ENCODE measurements around the gene APCDD1L.

APCDD1L gene

GRCh38 chr20:58492795-58493524 lies 22.2 kb downstream of the APCDD1L start:
- no peak for DNase-seq (ENCODE audit: low read depth in 2 of 3, low spot score in 1 of 3)

DNA sequence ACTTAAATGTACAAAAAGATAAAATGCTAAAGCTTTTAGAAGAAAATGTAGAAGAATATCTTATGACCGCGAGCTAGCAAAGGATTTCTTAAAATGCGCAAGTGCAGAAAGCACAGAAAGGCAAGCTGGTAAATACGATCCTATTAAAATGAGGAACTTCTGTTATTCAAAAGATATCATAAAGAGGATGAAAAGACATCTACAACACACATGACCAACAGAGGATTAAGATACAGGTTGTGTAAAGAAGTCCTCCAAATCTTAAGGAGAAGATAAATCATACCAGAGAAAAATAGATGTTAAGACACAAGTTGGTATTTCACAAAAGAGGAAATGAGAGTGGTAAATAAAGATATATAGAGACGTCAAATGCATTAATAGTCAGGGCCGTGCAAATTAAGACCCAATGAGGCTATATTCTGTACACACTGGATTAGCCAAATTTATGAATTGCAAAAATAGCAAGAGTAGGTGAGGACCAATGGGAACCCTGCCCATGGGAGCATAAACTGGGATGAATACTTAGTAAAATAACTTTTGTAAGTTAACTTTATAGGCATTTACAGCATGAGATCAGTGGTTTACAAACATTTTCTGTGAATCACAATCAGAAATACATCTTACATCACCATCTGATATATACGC lies 23.0 kb downstream of the APCDD1L start:
- DNase-seq (ENCODE audit: low read depth in 2 of 3, low spot score in 1 of 3) = no peak

- DNase-seq (ENCODE audit: low read depth in 2 of 3, low spot score in 1 of 3) = no peak
These were observed 29.0 kb downstream of the APCDD1L start for GRCh38 chr20:58486207-58486606.

- no peak for DNase-seq (ENCODE audit: low read depth in 2 of 3, low spot score in 1 of 3)
These were observed 29.8 kb downstream of the APCDD1L start for GRCh38 chr20:58485393-58485792.

- no peak for DNase-seq (ENCODE audit: low read depth in 2 of 3, low spot score in 1 of 3)
These were observed 31.7 kb downstream of the APCDD1L start for GRCh38 chr20:58483470-58483869.

- no peak for DNase-seq (ENCODE audit: low read depth in 2 of 3, low spot score in 1 of 3)
These were observed 32.1 kb downstream of the APCDD1L start for GRCh38 chr20:58483051-58483450.

GRCh38 chr20:58482416-58482815 lies 32.8 kb downstream of the APCDD1L start:
- DNase-seq (ENCODE audit: low read depth in 2 of 3, low spot score in 1 of 3) = no peak

GRCh38 chr20:58481481-58482021 lies 33.6 kb downstream of the APCDD1L start:
- peak; percentile 25 to 70 (median 56) for DNase-seq (ENCODE audit: low read depth in 2 of 3, low spot score in 1 of 3)

GRCh38 chr20:58480551-58481336 lies 34.5 kb downstream of the APCDD1L start:
- no peak for DNase-seq (ENCODE audit: low read depth in 2 of 3, low spot score in 1 of 3)

DNA sequence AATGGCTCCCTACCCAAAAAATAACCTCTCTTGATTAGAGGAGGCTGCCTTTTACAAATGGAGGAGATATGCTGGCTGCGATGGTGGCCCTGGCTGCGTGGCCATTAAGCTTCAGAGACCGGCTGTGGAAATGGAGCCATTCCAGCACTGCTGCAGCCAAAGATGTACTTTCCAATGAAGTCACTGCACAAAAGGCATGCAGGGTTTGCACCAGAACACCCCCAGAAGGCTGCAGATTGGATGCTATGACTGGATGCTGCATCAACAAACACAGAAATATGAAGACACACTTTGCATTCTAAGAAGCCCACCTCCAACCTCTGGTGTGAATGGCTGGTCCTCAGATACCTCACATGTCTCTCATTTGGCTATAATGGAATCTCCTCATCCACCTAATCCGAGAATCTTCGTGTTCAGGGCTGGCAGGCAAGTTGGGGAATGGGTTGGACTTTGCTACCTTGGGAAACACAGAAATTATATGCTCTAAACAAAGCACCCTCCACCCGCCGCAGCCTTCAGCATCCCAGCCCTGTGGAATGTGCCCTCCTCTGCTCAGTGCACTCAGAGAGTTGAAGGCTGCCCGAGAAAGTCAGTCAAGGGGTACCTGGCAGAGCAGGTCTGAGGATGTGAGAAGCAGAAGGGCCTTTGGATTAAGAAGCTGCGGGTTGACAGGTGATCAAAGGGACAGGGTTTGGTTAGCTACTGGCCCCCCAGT lies 35.3 kb downstream of the APCDD1L start:
- no peak for DNase-seq (ENCODE audit: low read depth in 2 of 3, low spot score in 1 of 3)

DNA sequence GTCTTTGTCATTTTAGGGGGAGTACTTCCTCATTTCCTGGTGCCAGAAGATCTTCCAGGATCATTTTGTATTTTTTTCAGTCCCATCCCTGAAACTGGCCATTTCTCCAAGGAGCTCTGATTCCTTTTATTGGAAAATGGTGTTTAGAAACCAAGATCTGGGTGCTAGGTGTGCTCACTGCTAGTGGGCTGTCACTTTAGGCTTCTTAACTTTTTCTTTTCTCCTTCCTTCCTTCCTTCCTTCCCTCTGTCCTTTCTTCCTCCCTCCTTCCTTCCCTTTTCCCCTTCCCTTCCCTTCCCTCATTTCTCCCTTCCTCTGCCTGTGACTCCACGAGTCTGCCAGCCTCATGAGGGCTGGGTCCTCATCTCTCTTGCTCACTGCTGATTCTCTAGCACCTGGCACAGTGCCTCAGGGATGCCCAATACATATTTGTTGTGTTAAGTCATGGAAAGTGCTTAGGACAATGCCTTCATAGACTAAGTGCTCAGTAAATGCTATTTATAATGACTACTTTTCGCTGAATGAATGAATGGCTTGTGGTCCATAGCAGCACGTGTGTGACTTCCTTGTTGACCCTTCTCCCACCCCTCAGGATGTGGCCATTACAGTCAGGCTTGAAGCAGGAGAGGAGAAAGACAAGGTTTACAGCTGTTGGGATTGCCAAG lies 36.9 kb downstream of the APCDD1L start:
- DNase-seq (ENCODE audit: low read depth in 2 of 3, low spot score in 1 of 3) = no peak

- no peak for DNase-seq (ENCODE audit: low read depth in 2 of 3, low spot score in 1 of 3)
These were observed 39.7 kb downstream of the APCDD1L start for GRCh38 chr20:58475466-58475865.

DNA sequence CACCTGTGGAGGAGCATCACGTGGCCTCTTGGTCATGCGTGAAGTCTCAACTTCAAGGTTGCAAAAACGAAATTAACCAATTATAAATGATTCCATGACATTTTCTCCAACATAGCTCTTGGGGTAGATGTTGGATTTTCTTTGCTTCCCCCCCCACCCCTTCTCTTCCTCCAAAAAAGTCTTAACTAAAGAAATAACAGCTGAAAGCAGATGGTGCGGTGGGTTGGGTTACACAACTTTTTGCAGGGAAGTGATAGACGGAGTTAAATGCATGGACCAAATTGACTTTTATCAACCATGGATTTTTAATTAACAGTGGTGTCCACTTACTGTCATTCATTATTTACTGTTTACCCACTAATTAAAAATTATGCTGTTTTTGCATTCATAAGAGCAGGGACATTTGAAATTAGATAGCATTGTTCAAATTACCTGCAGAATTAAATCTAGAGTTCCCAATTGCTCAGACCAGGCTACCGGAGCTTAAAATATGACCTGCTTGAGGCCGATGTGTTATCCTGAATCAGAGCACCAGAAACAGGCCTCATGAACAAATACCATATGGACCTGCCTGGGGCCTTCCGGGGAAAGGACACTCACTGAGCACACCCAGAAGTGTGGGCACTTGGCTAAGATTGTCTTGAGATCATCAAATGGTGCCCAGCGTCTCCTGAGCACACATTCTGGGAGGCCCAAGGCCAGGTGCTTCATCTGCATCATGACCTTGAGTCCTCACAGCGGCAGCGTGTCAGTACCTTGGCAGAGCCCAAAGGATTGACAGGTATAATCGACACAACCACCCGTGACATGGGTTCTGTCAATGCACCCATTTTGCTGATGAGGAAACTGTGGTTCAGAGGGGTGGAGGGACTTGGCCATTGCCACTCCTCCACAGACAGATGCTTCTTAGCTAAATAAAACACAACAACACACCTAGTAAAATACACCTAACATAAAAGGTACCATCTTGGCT lies 41.5 kb downstream of the APCDD1L start:
- no peak for DNase-seq (ENCODE audit: low read depth in 2 of 3, low spot score in 1 of 3)

DNA sequence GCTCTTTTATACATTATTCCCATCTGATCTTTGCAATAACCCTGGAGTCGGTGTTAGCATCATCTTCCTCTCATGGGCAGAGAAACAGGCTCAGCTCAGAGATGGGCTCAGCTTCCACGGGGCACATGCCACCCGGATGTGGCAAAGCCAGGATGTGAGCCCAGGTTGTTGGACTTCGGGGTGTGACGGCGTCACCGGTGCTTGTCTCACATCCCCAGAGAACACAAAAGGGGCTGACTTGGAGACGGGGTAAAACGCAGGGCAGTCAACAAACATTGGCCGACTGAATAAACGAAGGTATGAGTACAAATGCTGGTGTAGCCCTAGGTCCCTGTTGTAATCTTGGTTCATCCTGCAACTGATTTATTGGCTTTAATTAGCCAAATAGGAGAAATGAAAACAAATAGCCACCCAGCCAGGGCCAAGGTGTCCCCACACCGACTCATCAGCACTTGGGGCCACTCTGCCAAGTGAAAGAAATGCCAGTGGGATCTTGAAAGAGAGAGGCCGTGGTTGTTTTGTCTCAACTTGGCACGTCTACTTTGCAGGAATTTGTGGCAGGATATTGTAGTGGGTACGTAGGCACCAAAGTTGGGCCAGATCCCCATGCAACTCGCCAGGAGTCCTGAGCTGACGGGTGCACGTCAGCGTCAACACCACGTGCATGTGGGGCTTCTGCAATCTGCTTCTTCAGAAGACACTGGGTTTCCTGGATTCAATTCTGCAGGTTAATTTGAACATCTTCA lies 42.8 kb downstream of the APCDD1L start:
- no peak for DNase-seq (ENCODE audit: low read depth in 2 of 3, low spot score in 1 of 3)

DNA sequence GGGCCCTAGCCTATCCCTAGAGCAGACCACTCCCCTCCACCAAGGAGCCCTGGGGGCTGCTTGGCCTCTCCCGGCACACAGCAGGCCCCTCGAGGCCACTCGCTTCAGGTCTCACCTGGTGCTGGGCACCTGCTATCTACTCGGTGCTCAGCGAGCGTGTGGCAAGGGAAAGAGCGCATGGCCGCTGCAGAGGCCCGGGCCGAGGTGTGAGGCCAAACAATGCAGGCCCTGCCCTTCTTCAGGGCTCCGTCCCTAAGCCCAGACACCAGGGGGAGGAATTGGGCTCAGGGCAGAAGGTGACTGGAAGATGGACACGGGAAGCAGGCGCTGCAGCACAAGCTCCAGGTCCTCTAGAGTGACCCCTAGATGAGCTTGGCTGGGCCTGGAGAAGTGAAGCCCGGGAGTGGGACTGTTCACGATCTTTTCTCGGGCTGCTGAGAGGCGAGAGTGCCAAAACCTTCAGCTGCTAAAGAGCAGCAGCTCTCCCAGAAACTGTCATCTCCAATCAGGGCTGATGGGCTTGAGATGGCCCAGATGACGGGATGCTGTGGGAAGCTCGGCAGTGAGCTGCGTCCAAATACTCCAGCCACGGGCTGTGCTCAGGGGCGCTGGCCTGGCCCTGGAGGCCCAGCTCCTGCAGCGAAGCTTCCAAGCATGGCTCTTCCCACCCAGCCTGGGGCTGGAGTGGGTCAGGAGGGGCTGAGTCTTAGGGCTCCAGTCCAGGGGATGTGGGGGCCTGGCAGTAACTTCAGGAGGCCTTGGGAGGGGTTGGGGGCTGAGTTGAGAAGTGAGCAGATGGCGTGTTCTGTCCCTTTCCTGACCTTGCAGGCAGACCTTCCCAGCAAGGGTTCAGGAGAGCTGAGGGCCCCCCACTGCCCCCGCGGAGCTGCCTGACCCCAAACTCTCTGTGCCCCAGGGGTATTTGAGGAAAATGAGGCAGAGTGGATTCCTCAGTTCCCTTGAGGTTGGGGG lies 43.7 kb downstream of the APCDD1L start:
- no peak for DNase-seq (ENCODE audit: low read depth in 2 of 3, low spot score in 1 of 3)

DNA sequence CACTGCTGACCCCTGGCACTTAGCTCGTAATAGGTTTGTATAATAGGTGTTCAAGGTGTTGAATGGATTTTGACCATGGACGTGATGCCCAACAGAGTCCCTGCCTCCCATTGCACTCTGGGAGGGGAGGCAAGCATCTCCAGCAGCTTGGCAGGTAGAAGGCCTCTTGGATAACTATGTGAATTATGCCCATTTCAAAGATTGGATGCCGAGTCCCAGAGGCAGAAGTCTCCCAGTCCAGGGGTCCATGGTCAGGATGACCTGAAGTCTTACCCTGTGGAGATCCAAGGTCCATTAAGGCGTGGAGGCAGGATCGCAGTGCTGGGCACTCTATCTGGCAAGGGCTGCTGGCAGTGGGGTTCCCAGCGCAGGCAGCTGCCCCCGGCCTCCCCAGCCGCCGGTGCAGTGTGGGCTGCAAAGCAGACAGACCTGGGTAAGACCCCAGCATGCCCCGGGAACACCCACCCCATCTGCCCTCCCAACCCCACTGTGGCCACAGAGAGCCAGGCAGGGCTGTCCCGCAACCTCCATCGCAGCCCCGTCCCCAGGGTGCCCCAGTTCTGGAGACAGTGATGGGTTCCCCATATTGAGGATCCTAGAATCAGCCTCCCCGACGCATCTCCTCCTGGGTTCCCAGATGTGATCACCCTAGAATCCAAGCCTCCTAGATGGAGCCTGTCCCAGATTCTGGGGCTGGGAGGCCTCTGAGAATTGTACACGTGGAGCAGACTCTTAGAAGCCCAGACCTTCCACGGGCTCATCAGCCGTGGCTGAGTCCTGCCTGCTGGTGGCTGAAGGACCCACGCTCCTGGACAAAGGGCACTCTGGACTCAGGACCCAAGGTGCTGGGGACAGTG lies 44.6 kb downstream of the APCDD1L start:
- no peak for DNase-seq (ENCODE audit: low read depth in 2 of 3, low spot score in 1 of 3)

- no peak for DNase-seq (ENCODE audit: low read depth in 2 of 3, low spot score in 1 of 3)
These were observed 45.6 kb downstream of the APCDD1L start for GRCh38 chr20:58469616-58470015.

All from stimulated activated CD4-positive, alpha-beta T cell treated with anti-CD3 and anti-CD28 coated beads, Interleukin-12 subunit alpha, Interleukin-12 subunit beta, amount 100 ng/mL, for 48 hours (primary cell).